ENCODE measurements around the gene NPC1L1. TPM values are rescaled to one million over a fixed set of nuclear protein-coding genes. Genes with fewer than 3 reads are reported as not detected.
"Not testable (repeated sequence)": the region's sequence is repeated elsewhere in the genome, so short reads cannot be mapped to it uniquely, and the experiment has no call there.

The NPC1L1 gene
- total and polyA plus RNA-seq, 9 donors: 0.05 to 0.28 (median 0.22) TPM

GRCh38 chr7:44565795-44566559 is 24.8 kb upstream of the NPC1L1 start:
- H3K27me3 ChIP-seq: no peaks in the 10 kb centered on the region
- no peaks in the 10 kb centered on the region for H3K36me3 ChIP-seq
- H3K9me3 ChIP-seq: no peaks in the 10 kb centered on the region
- no peak overlapping the region for H3K27ac ChIP-seq
- intact Hi-C loops (cut with DNase I): loop anchor here (2.0 to 10.0 kb wide), 3 partner anchors 321 to 324 kb away; no protein-coding TSS in a partner anchor
- TF ChIP-seq POLR2A (IDR thresholded peaks at IDR 0.05): no peak
- no peak for TF ChIP-seq EP300 (IDR thresholded peaks at IDR 0.05)
- TF ChIP-seq CTCF (IDR thresholded peaks at IDR 0.05): no peak
- no peak for DNase-seq
- H3K4me3 ChIP-seq: no peak overlapping the region
- 62 to 69% (median 65%) methylated on average over 16 of the region's 16 CpGs for WGBS, 3 donors
- no peaks in the 10 kb centered on the region for H3K4me1 ChIP-seq (ENCODE audit: insufficient read depth)

GRCh38 chr7:44565097-44565794 is 24.1 kb upstream of the NPC1L1 start:
- Histone ChIP-seq H3K4me1 (ENCODE audit: insufficient read depth) (no peaks in the 10 kb centered on the region), H3K9me3 (no peaks in the 10 kb centered on the region), H3K27me3 (no peaks in the 10 kb centered on the region), H3K27ac (no peak overlapping the region), H3K36me3 (no peaks in the 10 kb centered on the region), H3K4me3 (no peak overlapping the region)
- intact Hi-C loops (cut with DNase I): loop anchor here in 3 of 4 donors (5.0 to 10.0 kb wide), 2 partner anchors 320 to 323 kb away; no protein-coding TSS in a partner anchor
- 60 to 63% (median 62%) methylated on average over 13 of the region's 13 CpGs for WGBS, 3 donors
- TF ChIP-seq CTCF (IDR thresholded peaks at IDR 0.05) (peak; percentile 75 to 86 (median 81)), EP300 (IDR thresholded peaks at IDR 0.05) (no peak)
- DNase-seq: peak; percentile 36 to 81 (median 68)

- no peak overlapping the region for H3K27ac ChIP-seq
- H3K4me1 ChIP-seq (ENCODE audit: insufficient read depth): no peaks in the 10 kb centered on the region
- peak in 1 of 5 donors; percentile 6 for DNase-seq
- H3K4me3 ChIP-seq: no peak overlapping the region
- WGBS, 3 donors: 66 to 83% (median 82%) methylated on average over 2 of the region's 2 CpGs
- no peaks in the 10 kb centered on the region for H3K27me3 ChIP-seq
- no peaks in the 10 kb centered on the region for H3K36me3 ChIP-seq
- intact Hi-C loops (cut with DNase I): loop anchor here in 3 of 4 donors (5.0 to 10.0 kb wide), 2 partner anchors 320 to 322 kb away; no protein-coding TSS in a partner anchor
- H3K9me3 ChIP-seq: no peaks in the 10 kb centered on the region
- TF ChIP-seq POLR2A (IDR thresholded peaks at IDR 0.05): no peak
- no peak for TF ChIP-seq CTCF (IDR thresholded peaks at IDR 0.05)
- TF ChIP-seq EP300 (IDR thresholded peaks at IDR 0.05): no peak
Measured at GRCh38 chr7:44564606-44565005, 23.5 kb upstream of the NPC1L1 start.

- H3K4me3 ChIP-seq: no peak overlapping the region
- no peaks in the 10 kb centered on the region for H3K36me3 ChIP-seq
- DNase-seq: peak in 1 of 5 donors; percentile 5
- 65 to 81% (median 77%) methylated on average over 3 of the region's 3 CpGs for WGBS, 3 donors
- H3K27ac ChIP-seq: no peak overlapping the region
- no peaks in the 10 kb centered on the region for H3K27me3 ChIP-seq
- no peaks in the 10 kb centered on the region for H3K9me3 ChIP-seq
- intact Hi-C loops (cut with DNase I): loop anchor here in 2 of 4 donors (10.0 kb wide), 1 partner anchor 318 kb away; no protein-coding TSS in a partner anchor
- H3K4me1 ChIP-seq (ENCODE audit: insufficient read depth): no peaks in the 10 kb centered on the region
- no peak for TF ChIP-seq EP300 (IDR thresholded peaks at IDR 0.05)
- no peak for TF ChIP-seq CTCF (IDR thresholded peaks at IDR 0.05)
- no peak for TF ChIP-seq POLR2A (IDR thresholded peaks at IDR 0.05)
Measured at GRCh38 chr7:44563171-44563679, 22.1 kb upstream of the NPC1L1 start.

GRCh38 chr7:44562622-44562962 is 21.5 kb upstream of the NPC1L1 start:
- WGBS, 3 donors: 77 to 90% (median 84%) methylated on average over 8 of the region's 8 CpGs
- H3K9me3 ChIP-seq; H3K27ac ChIP-seq; H3K27me3 ChIP-seq; H3K36me3 ChIP-seq; H3K4me3 ChIP-seq; DNase-seq; H3K4me1 ChIP-seq (ENCODE audit: insufficient read depth): not testable (repeated sequence)
- intact Hi-C loops (cut with DNase I): loop anchor here in 2 of 4 donors (10.0 kb wide), 1 partner anchor 318 kb away; no protein-coding TSS in a partner anchor

All from ovary (tissue), 9 donors.